Fibroblast of lung (primary cell): ENCODE results near the gene PAN2. TPM values are rescaled to one million over a fixed set of nuclear protein-coding genes. Genes with fewer than 3 reads are reported as not detected.

Experiments used
- polyA plus RNA-seq, 2 donors: library from polyadenylated mRNA; depleted of rRNA in 1 of 2; stranded (reverse) in 1 of 2; unstranded in 1 of 2; fragments of >200 nt; gene quantifications; 2 replicates each; pipeline ENCODE4 v1.2.1, GENCODE V29; 2011 to 2012; ENCODE audit warnings: missing spikeins in 1 of 2
- total RNA-seq: library from RNA; depleted of rRNA; stranded (reverse); fragments of >200 nt; gene quantifications from 2 replicates; pipeline ENCODE4 v1.2.1, GENCODE V29; 2014

The PAN2 gene
- total and polyA plus RNA-seq, 2 donors (not counting 1 experiment from before 2014, with no cell fraction given) = 17.3 to 25.9 TPM

Other genes with a start within 250 kb of the PAN2 start
- 92.2 and 93.5 TPM in 2 replicates for gene PA2G4, start 229.4 kb downstream of the PAN2 start, total RNA-seq
- gene PA2G4, start 229.4 kb downstream of the PAN2 start, polyA plus RNA-seq = 202 and 342 TPM in 2 replicates
- gene RPL41, start 217.4 kb downstream of the PAN2 start, total RNA-seq = 2,664 and 4,175 TPM in 2 replicates
- 6,961 and 9,604 TPM in 2 replicates for gene RPL41, start 217.4 kb downstream of the PAN2 start, polyA plus RNA-seq
- 5.6 and 7.2 TPM in 2 replicates for gene ZC3H10, start 215.7 kb downstream of the PAN2 start, total RNA-seq
- gene ZC3H10, start 215.7 kb downstream of the PAN2 start, polyA plus RNA-seq = 1.8 and 1.9 TPM in 2 replicates
- gene ESYT1, start 205.7 kb downstream of the PAN2 start, total RNA-seq = 261 and 446 TPM in 2 replicates
- 182 and 260 TPM in 2 replicates for gene ESYT1, start 205.7 kb downstream of the PAN2 start, polyA plus RNA-seq
- 71.7 and 98.6 TPM in 2 replicates for gene MYL6B, start 181.4 kb downstream of the PAN2 start, total RNA-seq
- gene MYL6B, start 181.4 kb downstream of the PAN2 start, polyA plus RNA-seq = 87.7 and 99.1 TPM in 2 replicates
- 1,163 and 1,517 TPM in 2 replicates for gene MYL6, start 175.6 kb downstream of the PAN2 start, total RNA-seq
- gene MYL6, start 175.6 kb downstream of the PAN2 start, polyA plus RNA-seq = 6,238 and 7,941 TPM in 2 replicates
- 55.5 and 70.8 TPM in 2 replicates for gene SMARCC2, start 144.5 kb downstream of the PAN2 start, total RNA-seq
- gene SMARCC2, start 144.5 kb downstream of the PAN2 start, polyA plus RNA-seq = 60.2 and 69.6 TPM in 2 replicates
- gene RNF41, start 112.1 kb downstream of the PAN2 start, total RNA-seq = 120 and 199 TPM in 2 replicates
- gene RNF41, start 112.1 kb downstream of the PAN2 start, polyA plus RNA-seq = 88.4 and 99.7 TPM in 2 replicates
- gene NABP2, start 109.7 kb downstream of the PAN2 start, total RNA-seq = 25.9 and 29.2 TPM in 2 replicates
- 39.7 and 65.5 TPM in 2 replicates for gene NABP2, start 109.7 kb downstream of the PAN2 start, polyA plus RNA-seq
- gene SLC39A5, start 103.9 kb downstream of the PAN2 start, total RNA-seq = not detected in 2 replicates
- gene SLC39A5, start 103.9 kb downstream of the PAN2 start, polyA plus RNA-seq = not detected in 2 replicates
- gene ANKRD52, start 75.6 kb downstream of the PAN2 start, total RNA-seq = 9.0 and 14.9 TPM in 2 replicates
- 12.2 and 15.8 TPM in 2 replicates for gene ANKRD52, start 75.6 kb downstream of the PAN2 start, polyA plus RNA-seq
- 6.4 and 9.1 TPM in 2 replicates for gene COQ10A, start 67.1 kb downstream of the PAN2 start, total RNA-seq
- 14.2 and 16.2 TPM in 2 replicates for gene COQ10A, start 67.1 kb downstream of the PAN2 start, polyA plus RNA-seq
- gene CS, start 33.7 kb downstream of the PAN2 start, total RNA-seq = 70.4 and 117 TPM in 2 replicates
- gene CS, start 33.7 kb downstream of the PAN2 start, polyA plus RNA-seq = 170 and 228 TPM in 2 replicates
- gene CNPY2, start 18.0 kb downstream of the PAN2 start, total RNA-seq = 47.3 and 48.2 TPM in 2 replicates
- 124 and 142 TPM in 2 replicates for gene CNPY2, start 18.0 kb downstream of the PAN2 start, polyA plus RNA-seq
- gene IL23A, start 4.9 kb upstream of the PAN2 start, total RNA-seq = 0.17 TPM in 1 of 2 replicates, not detected in the other
- gene IL23A, start 4.9 kb upstream of the PAN2 start, polyA plus RNA-seq = 0.12 TPM in 1 of 2 replicates, not detected in the other
- gene STAT2, start 26.1 kb upstream of the PAN2 start, total RNA-seq = 284 and 368 TPM in 2 replicates
- gene STAT2, start 26.1 kb upstream of the PAN2 start, polyA plus RNA-seq = 112 and 148 TPM in 2 replicates
- not detected in 2 replicates for gene APOF, start 28.9 kb upstream of the PAN2 start, total RNA-seq
- not detected in 2 replicates for gene APOF, start 28.9 kb upstream of the PAN2 start, polyA plus RNA-seq
- 3.6 and 5.9 TPM in 2 replicates for gene TIMELESS, start 115.4 kb upstream of the PAN2 start, total RNA-seq
- gene TIMELESS, start 115.4 kb upstream of the PAN2 start, polyA plus RNA-seq = 1.2 and 3.8 TPM in 2 replicates
- gene MIP, start 120.7 kb upstream of the PAN2 start, total RNA-seq = not detected in 2 replicates
- gene MIP, start 120.7 kb upstream of the PAN2 start, polyA plus RNA-seq = not detected in 2 replicates
- gene SPRYD4, start 134.6 kb upstream of the PAN2 start, total RNA-seq = 1.0 and 1.7 TPM in 2 replicates
- 2.1 and 3.0 TPM in 2 replicates for gene SPRYD4, start 134.6 kb upstream of the PAN2 start, polyA plus RNA-seq
- gene GLS2, start 154.2 kb upstream of the PAN2 start, total RNA-seq = under 0.01 and 0.17 TPM in 2 replicates
- 0.03 and 0.08 TPM in 2 replicates for gene GLS2, start 154.2 kb upstream of the PAN2 start, polyA plus RNA-seq
- 11.3 and 23.1 TPM in 2 replicates for gene RBMS2, start 187.8 kb upstream of the PAN2 start, total RNA-seq
- gene RBMS2, start 187.8 kb upstream of the PAN2 start, polyA plus RNA-seq = 66.9 and 76.2 TPM in 2 replicates